GM04504 (cell line): ENCODE data around the gene NTMT1.

Experiments used
- DNase-seq: peaks from one replicate; pipeline ENCODE4 v3.0.0-alpha.2; 2012; ENCODE audit warnings: low read depth

Gene NTMT1

GRCh38 chr9:129679537-129679936, 53.6 kb downstream of the NTMT1 start:
- DNase-seq: no peak

GRCh38 chr9:129681924-129682323, 56.0 kb downstream of the NTMT1 start:
- DNase-seq: no peak

GRCh38 chr9:129682381-129682780, 56.4 kb downstream of the NTMT1 start:
- DNase-seq: no peak

- no peak for DNase-seq
These were observed 59.4 kb downstream of the NTMT1 start for GRCh38 chr9:129685220-129685932.
